NCI-H146 (cell line): ENCODE data around the gene CRB2.
A peak's percentile ranks its signal among the peaks of the same experiment; 100 is the strongest.
"Not testable (repeated sequence)": the region's sequence is repeated elsewhere in the genome, so short reads cannot be mapped to it uniquely, and the experiment has no call there.

Source experiments
- DNase-seq: peaks from one replicate; lab custom pipeline; 2025; lab: John Stamatoyannopoulos, UW

CRB2 gene

DNA sequence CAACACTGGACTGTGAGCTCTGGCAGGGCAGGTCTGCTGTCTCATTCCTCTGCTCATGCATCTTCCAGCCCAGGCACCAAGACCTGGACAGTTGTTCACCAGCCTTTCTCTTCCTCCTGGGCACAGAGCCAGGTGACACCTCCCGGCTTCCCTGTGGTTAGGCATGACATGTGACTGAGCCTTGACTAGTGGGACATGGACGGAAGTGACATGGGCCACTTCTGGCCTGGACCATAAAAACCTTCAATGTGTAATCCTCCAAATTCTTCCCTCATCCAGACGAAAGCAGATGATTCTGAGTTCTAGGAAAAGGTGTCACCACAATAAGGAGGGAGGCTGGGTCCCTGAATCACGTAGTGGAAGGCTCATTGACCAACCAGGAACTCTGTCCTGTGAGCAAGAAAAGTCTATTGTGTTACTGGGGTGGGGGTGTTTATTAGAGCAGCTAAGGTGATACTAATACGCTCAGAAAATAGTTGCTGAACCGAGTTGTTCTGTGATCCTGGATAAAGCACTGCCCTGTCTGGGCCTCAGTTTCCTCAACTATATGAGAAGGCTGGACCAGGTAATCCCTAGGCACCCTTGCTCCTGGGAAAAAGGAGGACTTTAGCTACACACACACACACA lies 26.6 kb upstream of the CRB2 start:
- DNase-seq: no peak

DNA sequence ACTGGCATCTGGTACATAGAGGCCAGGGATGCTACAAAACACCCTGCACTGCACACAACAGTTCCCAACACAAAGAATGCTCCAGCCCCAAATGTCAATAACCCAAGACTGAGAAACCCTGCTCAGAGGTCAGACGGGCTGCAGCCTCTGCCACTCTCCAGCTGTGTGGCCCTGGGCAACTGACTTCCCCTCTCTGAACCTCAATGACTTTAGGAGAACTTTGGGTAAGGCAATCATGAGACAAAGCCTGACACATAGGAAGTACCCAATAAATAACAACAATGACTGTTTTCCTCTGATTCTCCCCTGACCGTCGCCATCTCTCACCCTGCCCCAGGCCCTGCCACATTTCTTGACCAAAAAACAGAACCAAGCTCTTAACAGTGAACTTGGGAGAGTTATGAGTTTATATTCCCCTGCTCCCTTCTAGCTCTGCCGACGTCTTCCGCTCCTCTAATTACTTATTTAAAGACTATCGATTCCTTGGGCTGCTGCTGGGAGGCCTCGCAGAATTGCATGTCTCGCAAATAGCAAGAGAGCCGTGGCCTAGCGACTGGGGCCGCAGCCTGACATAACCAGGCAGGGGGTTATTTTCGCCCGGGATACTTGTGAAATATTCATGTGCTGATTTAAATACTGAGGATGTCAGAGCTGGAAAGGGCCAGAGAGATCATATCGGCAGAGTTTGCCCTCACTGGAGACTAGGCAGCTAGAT lies 24.5 kb upstream of the CRB2 start:
- no peak for DNase-seq

DNA sequence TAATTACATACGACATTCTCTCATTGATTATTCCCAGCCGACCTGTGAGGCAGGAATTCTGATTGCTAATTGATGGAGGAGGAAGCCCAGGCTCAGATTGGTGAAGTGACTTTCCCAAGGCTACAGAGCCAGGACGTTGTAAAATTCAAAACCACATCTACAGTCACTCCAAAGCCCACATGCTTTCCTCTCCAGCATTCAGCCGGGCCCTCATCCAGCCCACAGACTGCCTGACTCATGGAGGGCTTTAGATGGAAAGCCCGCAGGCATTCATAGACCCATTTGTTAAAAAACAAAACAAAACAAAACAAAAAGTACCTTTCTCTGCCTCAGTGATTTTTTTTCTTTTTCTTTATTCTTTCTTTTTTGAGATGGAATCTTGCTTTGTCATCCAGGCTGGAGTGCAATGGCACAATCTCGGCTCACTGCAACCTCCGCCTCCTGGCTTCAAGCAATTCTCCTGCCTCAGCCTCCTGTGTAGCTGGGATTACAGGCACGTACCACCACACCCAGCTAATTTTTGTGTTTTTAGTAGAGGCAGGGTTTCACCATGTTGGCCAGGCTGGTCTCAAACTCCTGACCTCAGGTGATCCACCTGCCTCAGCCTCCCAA lies 22.8 kb upstream of the CRB2 start:
- not testable (repeated sequence) for DNase-seq

DNA sequence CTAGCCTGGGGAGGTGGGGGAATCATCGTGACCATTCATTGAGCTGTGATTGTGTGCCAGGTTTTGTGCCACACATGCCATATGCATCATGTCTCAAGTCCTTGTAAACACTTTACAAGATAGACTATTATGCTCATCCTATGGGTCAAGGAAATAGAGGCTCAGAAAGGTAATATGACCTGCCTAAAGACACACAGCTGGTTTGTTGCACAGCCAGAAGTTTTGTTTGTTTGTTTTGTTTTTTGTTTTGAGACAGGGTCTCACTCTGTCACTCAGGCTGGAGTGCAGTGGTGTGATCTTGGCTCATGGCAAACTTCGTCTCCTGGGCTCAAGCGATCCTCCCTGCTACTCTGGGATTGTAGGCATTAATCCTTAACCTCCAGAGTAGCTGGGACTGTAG lies 21.4 kb upstream of the CRB2 start:
- DNase-seq: no peak

DNA sequence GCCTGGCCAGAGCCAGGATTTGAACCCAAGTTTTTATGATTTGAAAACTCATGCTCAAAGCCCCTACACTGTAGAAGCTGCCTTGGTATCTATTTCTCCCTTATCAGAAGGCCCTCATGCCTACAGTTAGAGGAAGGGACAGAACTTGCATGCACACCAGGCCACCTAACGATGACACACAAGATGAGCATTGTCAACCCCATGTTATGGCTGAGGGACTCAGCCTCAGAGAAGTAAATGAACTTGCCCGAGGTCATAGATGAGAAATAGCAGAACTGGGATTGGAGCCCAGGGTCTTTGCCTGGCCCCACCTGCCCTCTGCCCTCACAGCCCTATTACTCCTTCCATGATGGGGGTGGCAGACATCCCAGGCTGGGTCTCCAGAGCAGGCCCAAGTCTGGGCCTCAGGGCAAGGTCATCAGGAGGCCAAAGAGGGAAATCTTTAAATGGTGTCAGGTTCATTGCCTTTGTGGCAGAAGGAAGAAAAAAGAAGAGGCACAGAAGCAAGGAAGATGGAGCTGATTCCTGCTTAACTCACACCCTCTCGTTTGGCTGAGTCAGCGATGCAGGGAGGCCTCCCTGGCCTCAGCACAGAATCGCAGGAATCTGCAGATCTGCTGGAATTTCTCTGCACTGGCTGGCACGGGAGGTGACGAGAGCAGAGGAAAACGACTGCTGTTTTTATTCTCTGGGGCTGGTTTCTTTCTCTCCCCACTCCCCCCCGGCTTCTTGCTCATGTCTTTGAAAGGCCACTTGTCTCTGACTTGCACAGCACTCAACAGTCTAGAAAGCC lies 20.6 kb upstream of the CRB2 start:
- no peak for DNase-seq

DNA sequence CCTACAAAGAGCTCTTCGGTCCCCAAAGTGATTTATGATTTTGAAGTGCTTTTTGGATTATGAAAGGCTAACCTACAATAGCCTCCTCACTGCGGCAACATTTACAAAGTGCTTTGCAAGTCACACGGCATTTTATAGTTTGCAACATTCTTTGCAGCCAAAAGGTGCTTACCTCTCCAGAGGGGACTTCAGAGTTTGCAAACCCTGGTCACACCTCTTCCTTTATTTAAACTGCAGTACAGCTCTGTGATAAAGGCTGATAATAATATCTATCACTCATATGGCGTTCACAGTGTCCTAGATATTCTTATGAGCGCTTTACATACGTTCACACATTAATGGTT lies 20.0 kb upstream of the CRB2 start:
- DNase-seq: no peak

DNA sequence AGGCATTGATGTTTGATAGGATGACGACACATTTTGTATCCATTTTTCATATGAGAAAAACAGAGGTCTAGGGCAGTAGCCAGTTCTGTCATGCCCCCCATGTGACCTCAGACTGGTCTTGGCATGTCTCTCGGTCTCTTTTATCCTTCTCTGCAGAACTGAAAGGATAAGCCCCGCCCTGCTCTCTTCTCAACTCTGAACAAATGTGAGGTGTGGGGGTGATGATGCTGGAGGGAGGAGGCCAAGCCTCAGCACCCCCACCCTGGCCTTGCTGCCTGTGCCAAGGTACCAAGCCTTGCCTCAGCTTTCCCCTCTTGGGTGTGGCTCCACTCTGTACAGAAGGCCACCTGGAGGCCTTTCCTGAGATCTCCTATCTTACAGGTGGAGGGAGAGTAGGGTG lies 19.5 kb upstream of the CRB2 start:
- DNase-seq: no peak

DNA sequence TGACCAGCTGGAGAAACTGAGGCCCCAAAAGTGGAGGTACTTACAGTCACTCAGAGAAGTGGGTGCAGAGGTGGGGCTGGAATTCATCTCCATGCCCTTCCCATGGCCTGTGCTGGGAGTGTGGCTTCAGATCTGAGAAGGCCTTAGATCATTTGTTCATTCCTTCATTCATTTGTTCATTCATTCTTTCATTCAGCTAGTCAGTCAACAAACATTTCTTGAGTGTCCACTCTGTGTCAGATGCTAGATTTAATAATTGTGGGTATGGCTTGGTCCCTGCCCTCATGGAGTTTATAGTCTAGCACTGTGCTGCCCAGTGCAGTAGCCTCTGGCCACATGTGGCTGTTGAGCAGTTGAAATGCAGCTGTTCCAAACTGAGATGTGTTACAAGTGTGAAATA lies 19.0 kb upstream of the CRB2 start:
- no peak for DNase-seq

DNA sequence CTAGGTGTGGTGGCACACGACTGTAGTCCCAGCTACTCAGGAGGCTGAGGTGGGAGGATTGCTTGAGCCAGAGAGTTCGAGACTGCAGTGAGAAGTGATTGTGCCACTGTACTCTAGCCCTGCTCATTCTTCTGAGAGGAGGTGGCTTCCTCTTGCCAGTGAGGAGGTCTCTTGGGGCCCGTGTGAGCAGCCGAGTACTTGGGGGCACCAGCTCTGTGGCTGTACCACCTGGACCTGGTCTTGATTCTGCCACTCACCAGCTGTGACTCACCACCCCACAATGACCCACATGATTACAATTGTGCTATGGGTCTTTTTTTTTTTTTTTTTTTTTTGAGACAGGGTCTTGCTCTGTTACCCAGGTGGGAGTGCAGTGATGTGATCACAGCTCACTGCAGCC lies 18.0 kb upstream of the CRB2 start:
- DNase-seq: no peak

DNA sequence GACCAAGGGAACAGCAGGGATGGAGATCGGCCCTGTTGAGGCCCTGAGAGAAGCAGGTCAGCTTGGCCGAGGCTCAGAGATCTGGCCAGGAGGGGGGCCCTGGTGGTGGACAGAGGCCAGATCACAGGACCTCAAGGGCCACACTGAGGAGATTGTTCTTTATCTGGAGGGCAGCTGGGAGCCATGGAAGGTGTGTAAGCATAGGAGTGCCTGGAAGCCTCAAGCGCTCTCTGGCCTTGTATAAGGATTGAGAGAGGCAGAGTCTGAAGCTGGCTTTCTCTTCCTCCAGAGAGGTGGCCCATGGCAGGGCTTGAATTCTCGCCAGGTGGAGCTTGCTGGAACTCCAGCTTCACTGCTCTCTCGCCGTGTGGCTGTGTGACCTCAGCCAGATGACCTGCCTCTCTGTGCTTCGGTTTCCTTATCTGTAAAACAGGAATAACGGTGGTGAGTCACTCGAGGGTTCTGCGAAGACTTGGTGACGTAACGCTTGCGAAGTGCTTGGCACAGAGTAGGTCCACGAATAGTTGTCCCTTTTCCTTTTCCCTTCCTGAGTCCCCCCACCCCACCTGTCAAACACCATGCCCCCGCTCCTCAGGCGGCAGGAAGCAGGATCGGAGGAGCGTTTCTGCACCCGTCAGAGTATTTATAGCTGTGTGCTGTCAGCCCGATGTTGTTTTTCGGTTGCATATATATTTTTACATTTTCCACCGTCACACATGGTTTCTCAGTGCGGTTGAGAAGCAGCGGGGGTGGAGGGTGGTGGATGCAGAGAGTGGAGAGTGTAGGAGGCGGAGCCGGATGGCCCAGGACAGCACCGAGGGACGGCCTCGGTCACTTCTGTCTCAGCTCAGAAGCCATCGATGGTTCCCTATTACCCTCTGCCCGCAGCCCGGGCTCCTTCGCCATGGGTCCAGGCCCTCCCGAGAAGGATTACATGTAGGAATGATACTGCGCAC lies 17.0 kb upstream of the CRB2 start:
- DNase-seq: no peak

DNA sequence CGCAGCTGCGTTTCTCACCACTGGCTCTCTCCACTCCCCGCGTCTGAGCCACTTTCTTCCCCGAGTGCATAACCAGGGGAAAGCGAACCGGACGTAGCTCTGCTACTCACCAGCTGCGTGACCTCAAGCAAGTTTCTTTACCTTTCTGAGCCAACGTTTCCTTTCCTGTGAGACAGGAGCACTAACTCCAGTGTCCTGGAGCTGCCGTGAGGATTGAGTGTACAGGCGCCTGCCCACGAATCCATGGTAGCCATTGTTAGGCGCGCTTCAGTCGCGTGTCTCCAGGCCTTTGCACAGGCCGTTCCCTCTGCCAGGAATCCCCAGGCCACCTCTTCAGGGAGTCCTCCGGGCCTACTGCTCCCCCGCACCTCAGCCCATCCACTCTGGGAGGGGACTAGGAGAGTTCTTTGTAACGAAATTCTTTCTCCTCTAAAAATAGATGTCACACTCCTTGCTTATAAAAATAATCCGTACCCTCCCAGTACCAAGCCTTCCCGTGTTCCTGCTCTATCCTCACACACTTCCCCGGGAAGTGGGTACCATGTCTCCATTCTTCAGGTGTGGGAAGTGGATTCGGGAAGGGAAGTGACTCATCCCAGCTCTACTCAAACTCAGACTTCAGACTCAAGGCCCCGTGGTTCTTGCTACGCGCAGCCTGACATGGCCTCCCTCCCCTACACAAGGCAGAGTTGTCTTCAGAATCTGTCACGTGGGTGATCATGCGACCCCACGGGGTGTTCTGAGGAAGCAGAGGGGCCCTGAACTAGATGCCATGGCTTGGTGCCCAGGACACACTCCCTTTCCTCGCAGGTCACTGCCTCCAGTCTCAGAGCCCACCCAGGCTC lies 16.1 kb upstream of the CRB2 start:
- no peak for DNase-seq

DNA sequence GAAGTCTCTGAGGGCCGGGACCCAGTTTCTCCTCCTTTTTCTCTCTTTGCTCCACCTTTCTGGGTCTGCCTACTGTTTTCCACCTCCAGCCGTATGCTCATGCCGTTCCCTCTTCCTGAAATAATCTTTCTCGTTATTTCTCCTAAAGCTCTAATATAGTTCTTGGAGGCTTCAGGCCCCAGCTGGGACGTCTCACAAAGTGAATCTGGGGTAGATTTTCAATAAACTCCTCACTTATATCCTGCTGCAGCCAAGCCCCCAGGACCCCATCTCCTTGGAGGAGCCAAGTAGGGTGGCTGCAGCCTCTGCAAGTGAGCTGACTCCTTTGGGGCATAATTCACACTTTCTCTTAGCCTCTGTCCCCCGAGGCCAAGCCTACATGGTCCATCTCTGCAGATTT lies 14.2 kb upstream of the CRB2 start:
- no peak for DNase-seq

DNA sequence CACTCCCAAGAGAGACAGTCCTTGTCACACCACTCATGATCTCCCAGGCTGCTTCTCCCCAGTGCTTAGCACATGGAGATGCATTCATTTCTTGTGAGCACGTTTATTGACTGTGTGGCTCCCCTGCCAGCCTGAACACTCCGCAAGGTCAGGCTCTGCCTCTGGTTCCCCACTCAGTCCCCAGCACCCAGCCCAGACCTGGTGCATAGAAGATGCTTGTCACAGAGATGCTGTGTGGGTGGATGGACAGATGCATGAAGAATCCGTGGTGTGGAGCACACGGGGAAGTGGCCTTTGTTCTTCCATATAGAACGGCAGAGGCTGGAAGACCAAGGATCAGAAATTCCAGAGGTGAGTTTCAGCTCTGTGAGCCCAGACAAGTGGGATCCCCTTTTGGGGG lies 13.8 kb upstream of the CRB2 start:
- DNase-seq: no peak

DNA sequence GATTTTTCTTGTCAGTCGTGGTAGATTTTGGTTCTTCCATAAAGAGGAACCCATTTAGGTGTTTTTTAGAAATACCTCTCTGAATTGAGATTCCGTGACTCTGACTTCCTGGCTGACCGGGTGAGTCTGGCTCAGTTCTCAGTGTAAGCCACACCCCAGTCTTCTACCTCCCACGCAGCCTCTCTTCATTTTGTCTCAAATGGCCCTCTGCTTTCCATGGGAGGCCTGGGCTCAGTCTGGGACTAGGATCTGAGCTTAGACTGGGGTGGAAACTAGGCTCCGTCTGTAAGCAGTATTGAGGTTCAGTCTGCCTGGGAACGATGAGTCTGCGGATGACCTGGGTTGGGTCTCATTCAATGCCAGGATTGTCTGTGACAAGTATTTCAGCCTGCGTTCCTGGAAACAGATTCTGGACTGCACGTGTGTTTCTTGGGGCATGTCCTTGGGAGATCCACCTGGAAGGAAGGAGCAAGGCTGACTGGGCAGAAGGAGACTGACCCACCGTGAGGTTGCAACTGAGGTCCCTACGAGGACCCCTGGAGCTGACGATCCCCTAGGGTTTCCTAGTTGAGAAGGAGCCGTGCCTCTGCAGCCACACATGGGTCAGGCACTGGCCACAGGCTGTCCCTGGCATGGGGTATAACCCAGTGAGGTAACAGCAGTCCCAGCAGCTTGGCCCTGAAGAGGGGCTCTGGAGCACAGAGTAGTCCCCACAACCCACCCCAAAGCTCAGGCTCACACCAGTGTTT lies 12.4 kb upstream of the CRB2 start:
- DNase-seq: no peak

DNA sequence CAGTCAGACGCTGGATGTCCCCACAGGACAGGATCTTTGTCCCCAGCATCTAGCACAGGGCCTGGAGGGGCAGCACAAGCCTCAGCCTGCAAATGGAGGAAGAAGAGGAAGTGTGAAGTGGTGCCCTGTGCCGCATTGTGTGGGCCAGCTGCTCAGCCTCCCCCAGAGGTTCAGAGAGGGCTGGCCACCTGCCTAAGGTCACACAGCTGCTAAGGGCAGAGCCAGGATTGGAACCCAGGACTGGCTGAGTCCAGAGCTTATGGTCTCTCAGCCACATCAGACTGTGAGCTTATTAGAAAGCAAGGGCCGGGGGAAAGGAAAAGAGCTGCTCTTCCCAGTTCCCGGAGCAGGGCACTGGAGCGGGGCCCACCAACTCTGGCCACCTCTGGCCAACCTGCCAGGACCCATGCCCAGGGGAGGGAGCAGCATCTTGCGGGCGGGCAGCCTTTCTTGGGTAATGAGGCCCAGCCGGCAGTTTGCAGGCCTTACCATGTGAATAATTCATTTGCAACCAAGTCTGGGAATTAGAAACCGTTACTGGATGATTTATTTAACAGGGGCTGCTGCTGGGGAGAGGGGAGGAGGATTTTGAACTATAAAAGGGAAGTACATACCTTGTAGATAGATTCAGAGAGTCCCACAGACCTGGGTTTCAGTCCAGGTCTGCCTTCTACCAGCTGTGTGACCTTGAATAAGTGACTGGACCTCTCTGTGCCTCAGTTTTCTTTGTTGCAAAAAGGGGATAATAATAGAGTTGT lies 11.6 kb upstream of the CRB2 start:
- no peak for DNase-seq

DNA sequence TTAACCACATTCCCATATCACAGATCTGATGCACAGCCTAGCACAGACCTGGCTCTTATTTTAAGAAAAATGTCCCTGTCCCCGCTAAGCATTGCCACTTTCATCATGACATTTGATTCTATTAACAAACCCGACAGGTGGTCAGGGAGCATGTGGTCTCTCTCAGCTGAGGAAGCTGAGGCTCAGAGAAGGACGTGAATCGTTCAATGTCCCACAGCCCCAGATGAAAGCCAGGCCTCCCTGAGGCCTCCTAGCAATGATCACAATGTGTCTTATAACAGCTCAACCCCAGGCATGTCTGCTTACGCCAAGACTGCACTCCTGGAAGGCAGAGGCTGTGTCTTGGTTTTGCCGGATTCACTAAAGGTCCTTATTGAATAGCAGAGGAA lies 10.4 kb upstream of the CRB2 start:
- DNase-seq: no peak

DNA sequence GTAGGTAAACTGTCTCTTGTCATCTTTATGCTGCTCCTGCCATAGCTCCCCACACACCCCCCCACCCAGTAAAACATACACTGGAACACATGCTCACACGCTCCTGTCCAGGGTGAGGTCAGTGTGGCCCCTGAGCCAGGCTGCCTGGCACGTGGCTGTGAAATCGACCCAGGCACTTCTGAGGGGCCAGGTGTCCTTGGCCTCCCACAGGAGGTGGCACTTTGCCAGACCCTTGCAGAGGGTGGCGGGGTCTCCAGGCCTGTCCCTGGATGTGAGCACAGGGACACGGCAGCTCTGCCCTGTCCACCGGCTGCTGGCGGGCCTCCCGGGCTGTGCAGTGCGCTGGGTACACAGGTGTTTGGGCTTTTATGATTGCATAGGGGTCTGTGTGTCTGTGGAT lies 10.0 kb upstream of the CRB2 start:
- peak; percentile 19 for DNase-seq

DNA sequence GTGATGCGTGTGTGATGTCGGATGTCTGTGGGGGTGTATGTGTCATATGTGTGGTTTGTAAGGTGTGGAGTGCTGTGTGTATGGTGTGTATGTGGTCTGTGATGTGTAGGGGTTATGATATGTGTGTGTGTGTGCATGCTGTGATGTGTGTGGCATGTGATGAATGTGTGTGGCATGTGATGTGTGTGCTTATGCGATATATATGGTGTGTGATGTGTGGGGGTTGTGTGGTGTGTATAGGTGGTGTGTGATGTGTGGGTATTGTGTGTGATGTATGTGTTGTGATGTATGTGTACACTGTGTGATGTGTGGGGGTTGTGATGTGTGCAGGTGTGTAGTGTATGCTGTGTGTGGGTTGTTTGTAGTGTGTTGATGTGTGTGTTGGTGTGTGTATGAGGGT lies 9.2 kb upstream of the CRB2 start:
- DNase-seq: no peak

DNA sequence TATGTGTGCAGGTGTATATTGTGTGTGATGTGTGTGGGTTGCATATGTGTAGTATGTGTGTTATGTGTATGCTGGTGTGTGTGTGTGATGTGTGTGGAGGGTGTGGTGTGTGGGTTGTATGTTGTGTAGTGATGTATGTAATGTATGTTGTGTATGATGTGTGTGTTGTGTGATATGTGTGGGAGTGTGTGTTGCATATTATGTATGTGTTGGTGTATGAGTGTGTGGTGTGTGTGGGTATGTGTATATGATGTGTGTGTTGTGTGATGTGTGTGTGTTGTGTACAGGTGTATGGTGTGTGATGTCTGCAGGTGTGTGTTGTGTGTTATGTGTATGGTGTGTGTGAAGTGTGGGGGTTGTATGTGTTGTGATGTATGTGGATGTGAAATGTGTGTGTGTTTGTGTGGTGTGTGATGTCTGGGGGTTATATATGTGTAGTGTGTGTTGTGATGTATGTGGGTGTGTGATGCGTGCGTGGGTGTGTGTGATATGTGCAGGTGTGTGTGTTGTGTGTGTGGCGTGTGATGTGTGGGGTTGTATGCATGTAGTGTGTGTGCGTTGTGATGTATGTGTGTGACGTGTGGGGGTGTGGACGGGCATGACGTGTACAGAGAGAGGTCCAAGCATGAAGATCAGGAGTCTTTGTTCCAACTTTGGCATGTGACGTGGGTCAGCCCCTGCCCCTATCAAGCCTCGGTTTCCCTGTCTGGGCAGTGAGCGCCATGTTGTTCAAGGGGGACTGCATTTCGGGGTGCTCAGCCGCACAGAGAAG lies 8.5 kb upstream of the CRB2 start:
- DNase-seq: no peak
